Stimulated activated naive CD4-positive, alpha-beta T cell (primary cell): ENCODE results near the gene HMMR.
"Not testable (repeated sequence)": the region's sequence is repeated elsewhere in the genome, so short reads cannot be mapped to it uniquely, and the experiment has no call there.

Experiments
- DNase-seq, 6 experiments: peaks; one replicate each; lab custom pipeline; 2025; lab: John Stamatoyannopoulos, UW

The HMMR gene

GRCh38 chr5:163460562-163461171, at the start of gene HMMR:
Gene HMMR (plus strand): TSS chr5:163460632. CDS start chr5:163460693, 61 bp downstream.
- no peak for DNase-seq

- DNase-seq = not testable (repeated sequence)
These were observed 44.8 kb upstream of the HMMR start for GRCh38 chr5:163415673-163416072.

- no peak for DNase-seq
These were observed 35.6 kb upstream of the HMMR start for GRCh38 chr5:163424836-163425235.

- not testable (repeated sequence) for DNase-seq
These were observed 34.3 kb upstream of the HMMR start for GRCh38 chr5:163426128-163426527.

- no peak for DNase-seq
These were observed 27.9 kb upstream of the HMMR start for GRCh38 chr5:163432544-163432943.

GRCh38 chr5:163433271-163433670, 27.2 kb upstream of the HMMR start:
- DNase-seq = no peak

- DNase-seq = no peak
These were observed 26.0 kb upstream of the HMMR start for GRCh38 chr5:163434401-163434866.

- DNase-seq = peak in 2 of 6 experiments; percentile 5 to 36
These were observed 23.9 kb upstream of the HMMR start for GRCh38 chr5:163436515-163436914.

- DNase-seq = no peak
These were observed 23.5 kb upstream of the HMMR start for GRCh38 chr5:163437011-163437308.

GRCh38 chr5:163437309-163438182, 22.9 kb upstream of the HMMR start, which contains the start of gene CCNG1:
Gene CCNG1 (plus strand): TSS chr5:163437595. CDS start chr5:163439257, 1,662 bp downstream.
- DNase-seq = peak; percentile 75 to 87 (median 82)

- DNase-seq = no peak
These were observed 21.4 kb upstream of the HMMR start for GRCh38 chr5:163439092-163439425.

- no peak for DNase-seq
These were observed 19.5 kb upstream of the HMMR start for GRCh38 chr5:163440954-163441353.

- DNase-seq = no peak
These were observed 15.9 kb upstream of the HMMR start for GRCh38 chr5:163444526-163444925.

- no peak for DNase-seq
These were observed 15.1 kb upstream of the HMMR start for GRCh38 chr5:163445345-163445744.

- no peak for DNase-seq
These were observed 13.2 kb upstream of the HMMR start for GRCh38 chr5:163447191-163447590.

- DNase-seq = no peak
These were observed 12.6 kb upstream of the HMMR start for GRCh38 chr5:163447875-163448274.

GRCh38 chr5:163448491-163448890, 11.9 kb upstream of the HMMR start:
- DNase-seq = no peak

- no peak for DNase-seq
These were observed 8.9 kb upstream of the HMMR start for GRCh38 chr5:163451489-163451888.

- no peak for DNase-seq
These were observed 6.7 kb upstream of the HMMR start for GRCh38 chr5:163453705-163454104.

- DNase-seq = not testable (repeated sequence)
These were observed 5.0 kb upstream of the HMMR start for GRCh38 chr5:163455406-163455805.

GRCh38 chr5:163456029-163456589, 4.3 kb upstream of the HMMR start:
- no peak for DNase-seq

- no peak for DNase-seq
These were observed 3.6 kb upstream of the HMMR start for GRCh38 chr5:163456840-163457239.

GRCh38 chr5:163458778-163459385, 1.6 kb upstream of the HMMR start:
- DNase-seq = peak in 1 of 6 experiments; percentile 21
